ENCODE data around the gene UST.

UST gene

DNA sequence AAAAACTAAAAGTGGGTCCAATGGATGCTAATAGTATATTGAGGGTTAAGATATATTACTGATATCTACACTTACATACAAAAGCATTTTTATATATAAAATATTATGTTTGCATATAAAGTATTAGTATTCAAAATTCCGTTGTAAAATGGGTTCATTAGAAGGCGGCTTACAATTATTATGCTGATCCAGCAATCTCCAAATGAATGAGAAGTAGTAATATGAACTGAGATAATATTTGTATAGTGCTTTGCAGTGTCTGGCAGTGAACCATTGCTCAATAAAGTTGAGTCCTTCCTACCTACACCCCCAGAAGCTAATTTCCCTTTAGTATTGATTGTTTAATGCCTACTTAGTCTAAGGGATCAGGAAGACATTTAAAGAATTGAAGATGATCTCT is 146.2 kb downstream of the UST start:
- TF ChIP-seq ZFX (IDR thresholded peaks at IDR 0.05) = no peak
- TF ChIP-seq, protein P1, sequence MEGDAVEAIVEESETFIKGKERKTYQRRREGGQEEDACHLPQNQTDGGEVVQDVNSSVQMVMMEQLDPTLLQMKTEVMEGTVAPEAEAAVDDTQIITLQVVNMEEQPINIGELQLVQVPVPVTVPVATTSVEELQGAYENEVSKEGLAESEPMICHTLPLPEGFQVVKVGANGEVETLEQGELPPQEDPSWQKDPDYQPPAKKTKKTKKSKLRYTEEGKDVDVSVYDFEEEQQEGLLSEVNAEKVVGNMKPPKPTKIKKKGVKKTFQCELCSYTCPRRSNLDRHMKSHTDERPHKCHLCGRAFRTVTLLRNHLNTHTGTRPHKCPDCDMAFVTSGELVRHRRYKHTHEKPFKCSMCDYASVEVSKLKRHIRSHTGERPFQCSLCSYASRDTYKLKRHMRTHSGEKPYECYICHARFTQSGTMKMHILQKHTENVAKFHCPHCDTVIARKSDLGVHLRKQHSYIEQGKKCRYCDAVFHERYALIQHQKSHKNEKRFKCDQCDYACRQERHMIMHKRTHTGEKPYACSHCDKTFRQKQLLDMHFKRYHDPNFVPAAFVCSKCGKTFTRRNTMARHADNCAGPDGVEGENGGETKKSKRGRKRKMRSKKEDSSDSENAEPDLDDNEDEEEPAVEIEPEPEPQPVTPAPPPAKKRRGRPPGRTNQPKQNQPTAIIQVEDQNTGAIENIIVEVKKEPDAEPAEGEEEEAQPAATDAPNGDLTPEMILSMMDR (conservative IDR thresholded peaks at IDR 0.05) = no peak
- H3K27ac ChIP-seq = no peak overlapping the region

DNA sequence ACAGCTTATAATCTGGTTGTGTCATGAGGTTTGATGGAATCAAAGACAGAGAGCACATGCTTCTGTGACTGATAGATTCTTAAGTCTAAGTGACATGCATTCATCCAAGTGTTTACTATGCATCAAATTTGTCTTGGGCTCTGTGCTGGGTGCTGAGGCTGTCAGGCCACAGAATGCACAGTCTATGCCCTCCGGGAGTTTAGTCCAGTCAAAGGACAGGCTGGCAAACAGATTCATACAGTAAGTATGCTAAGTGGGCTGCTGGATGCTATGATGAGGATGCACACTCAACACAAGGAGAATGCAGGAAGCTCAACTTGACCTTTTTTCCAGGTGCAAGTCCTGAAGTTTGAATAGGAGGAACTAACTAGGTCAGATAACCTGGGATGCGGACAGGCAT is 146.7 kb downstream of the UST start:
- TF ChIP-seq, protein P1 (conservative IDR thresholded peaks at IDR 0.05) = no peak
- no peak for TF ChIP-seq ZFX (IDR thresholded peaks at IDR 0.05)

DNA sequence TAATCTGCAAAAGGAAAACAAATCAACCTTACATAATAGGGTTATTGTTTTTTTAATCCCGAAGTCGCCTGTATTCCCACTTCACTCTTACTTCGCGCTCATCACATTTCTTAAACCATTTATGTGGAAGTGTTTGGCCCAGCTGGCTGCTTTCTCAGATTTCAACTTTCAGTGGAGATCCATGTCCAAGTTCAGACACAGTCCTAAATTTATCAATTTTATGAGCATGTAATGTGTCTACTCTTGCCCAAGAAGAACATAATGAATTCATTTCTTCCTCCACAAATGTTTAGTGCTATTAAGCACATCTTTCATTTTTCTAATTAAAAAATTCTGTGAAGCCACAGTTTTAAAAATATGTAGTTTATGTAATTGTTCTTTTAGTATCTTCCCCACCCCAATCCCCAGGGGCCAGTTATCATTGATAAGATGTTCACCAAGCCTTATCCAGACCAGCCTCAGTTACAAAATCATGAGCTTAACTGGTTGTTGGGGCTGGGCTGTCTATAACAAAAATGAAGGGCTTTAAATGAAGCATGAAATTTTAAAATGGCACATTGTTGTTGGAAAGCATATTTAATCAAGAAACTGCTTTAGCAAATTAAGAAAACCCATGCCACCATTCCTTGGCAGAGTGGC is 151.7 kb downstream of the UST start:
- no peak overlapping the region for H3K27ac ChIP-seq

More for the DNA sequence above, 146.7 kb downstream of the UST start:
- no peak overlapping the region for H3K27ac ChIP-seq

DNA sequence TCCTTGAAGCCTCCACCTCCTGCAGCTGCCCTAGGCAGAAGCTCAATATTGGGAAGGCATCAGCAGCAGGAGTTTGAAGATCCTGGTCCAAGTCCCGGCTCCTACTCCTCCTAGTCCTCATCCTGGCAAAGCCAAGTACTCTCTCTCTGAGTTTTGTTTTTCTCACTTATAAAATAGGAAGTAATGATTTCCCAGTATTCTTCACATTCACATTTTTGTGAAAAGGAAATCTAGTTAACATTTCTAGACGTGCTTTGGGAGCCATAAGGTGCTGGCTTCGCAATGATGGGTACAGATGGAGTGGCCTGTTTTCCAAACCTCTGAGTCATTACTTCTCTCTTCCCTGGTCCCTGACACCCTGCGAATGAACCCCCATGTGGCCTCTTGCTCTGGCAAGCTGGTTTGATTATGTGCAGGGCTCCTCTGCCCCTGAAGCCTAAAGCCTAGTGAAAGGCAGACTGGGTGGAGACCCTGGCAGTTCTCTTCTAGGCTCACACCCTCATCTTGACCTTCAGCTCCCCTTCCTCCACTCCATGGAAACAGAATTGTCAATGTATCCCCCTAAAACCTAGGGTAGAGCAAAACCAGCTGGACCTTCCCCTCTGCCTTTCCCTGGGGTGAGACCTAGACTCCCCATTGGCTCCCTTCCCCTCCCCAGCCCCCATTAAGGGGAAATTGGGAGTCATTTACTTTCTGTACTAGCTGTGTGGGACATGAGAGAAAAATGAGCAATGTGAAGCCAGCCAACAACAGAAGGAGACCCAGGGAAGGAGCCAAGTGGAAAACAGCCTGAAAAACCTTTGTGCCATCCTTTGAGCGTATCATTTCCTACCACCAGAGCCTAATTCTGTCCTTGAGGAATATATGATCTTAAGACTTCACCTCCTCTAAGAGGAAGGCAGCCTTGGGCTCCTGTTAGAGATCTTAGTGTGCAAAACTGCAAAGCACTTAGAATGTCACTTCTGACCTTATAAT is 158.4 kb downstream of the UST start:
- no peak for TF ChIP-seq ZFX (IDR thresholded peaks at IDR 0.05)
- TF ChIP-seq, protein P1 (conservative IDR thresholded peaks at IDR 0.05) = no peak
- no peak overlapping the region for H3K27ac ChIP-seq

More for the DNA sequence above, 151.7 kb downstream of the UST start:
- TF ChIP-seq, protein P1 (conservative IDR thresholded peaks at IDR 0.05) = no peak
- no peak for TF ChIP-seq ZFX (IDR thresholded peaks at IDR 0.05)

DNA sequence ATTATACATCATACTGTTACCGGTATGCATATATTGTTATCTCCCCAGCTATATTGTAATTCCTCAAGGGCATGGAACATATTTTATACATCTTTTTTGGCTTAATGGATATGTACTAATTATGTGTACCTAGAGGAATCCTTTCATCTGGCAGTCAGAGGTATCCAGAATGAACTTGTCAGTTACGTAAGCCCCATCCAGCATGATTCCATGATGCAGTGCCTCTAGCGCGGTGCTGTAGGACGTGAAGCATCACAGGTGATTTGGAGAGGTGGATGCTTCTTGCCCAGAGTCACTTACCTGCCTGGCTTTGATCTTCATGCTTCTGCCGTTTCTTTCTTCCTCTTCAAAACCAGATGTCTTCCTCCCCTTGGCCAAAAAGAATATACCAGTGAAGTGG is 159.1 kb downstream of the UST start:
- no peak for TF ChIP-seq ZFX (IDR thresholded peaks at IDR 0.05)
- TF ChIP-seq, protein P1 (conservative IDR thresholded peaks at IDR 0.05) = no peak
- H3K27ac ChIP-seq = no peak overlapping the region

DNA sequence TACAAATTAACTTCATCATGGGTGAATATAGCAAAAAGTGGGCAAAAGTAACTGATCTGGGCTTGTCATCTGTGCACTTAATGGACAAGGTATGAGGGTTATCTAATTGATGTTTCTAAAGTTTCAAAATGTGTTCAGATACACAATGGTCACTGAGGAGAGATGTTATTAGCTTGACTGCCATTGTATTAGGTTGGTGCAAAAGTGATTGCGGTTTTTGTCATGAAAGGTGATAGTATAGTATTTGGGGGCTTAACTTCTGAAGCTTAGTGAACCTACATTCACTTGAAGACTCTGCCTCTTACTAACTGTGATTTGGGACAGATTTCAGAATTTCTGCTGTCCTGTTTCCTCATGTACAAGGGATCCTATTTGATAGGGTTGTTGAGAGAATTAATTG is 159.6 kb downstream of the UST start:
- TF ChIP-seq ZFX (IDR thresholded peaks at IDR 0.05) = no peak
- TF ChIP-seq, protein P1 (conservative IDR thresholded peaks at IDR 0.05) = no peak
- no peak overlapping the region for H3K27ac ChIP-seq

DNA sequence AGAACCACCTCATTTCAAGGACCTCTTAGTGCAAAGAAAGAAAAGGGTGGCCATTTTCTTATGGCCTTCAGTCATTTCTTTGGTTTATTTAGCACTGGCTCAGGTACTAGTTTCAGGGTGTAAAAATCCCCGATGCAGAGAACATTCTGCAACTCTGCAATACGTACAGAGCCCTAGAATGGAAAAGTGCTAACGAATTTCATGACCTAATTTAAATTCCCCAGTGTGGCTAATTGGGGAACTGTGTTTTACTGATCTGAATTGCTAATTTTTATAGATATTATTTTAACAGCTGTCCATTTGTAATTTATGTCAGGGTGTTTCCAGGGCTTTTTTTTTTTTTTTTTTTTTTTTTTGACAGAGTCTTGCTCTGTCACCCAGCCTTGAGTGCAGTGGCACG is 160.7 kb downstream of the UST start:
- no peak for TF ChIP-seq ZFX (IDR thresholded peaks at IDR 0.05)
- TF ChIP-seq, protein P1 (conservative IDR thresholded peaks at IDR 0.05) = no peak

More for the DNA sequence above, 160.7 kb downstream of the UST start:
- no peak overlapping the region for H3K27ac ChIP-seq

Data from C4-2B (cell line).